Fibroblast of pulmonary artery (primary cell): ENCODE data around the gene PSMA3.
"Not testable (repeated sequence)": the region's sequence is repeated elsewhere in the genome, so short reads cannot be mapped to it uniquely, and the experiment has no call there.

Experiments used
- DNase-seq: peaks from one replicate; pipeline ENCODE4 v3.0.0-alpha.2; 2010; ENCODE audit warnings: low read depth
- H3K4me3 ChIP-seq: replicated peaks from 2 replicates; pipeline ENCODE4 v1.5.1; 2011; ENCODE audit warnings: low read depth, mild to moderate bottlenecking, control low read depth, low read length, moderate library complexity
- TF ChIP-seq, protein P1 (sequence below): IDR thresholded peaks from 2 replicates; pipeline ENCODE4 v1.5.1; 2011; ENCODE audit warnings: mild to moderate bottlenecking, control low read depth, low read length, inconsistent platforms; ENCODE audit errors: missing control alignments

The PSMA3 gene

DNA sequence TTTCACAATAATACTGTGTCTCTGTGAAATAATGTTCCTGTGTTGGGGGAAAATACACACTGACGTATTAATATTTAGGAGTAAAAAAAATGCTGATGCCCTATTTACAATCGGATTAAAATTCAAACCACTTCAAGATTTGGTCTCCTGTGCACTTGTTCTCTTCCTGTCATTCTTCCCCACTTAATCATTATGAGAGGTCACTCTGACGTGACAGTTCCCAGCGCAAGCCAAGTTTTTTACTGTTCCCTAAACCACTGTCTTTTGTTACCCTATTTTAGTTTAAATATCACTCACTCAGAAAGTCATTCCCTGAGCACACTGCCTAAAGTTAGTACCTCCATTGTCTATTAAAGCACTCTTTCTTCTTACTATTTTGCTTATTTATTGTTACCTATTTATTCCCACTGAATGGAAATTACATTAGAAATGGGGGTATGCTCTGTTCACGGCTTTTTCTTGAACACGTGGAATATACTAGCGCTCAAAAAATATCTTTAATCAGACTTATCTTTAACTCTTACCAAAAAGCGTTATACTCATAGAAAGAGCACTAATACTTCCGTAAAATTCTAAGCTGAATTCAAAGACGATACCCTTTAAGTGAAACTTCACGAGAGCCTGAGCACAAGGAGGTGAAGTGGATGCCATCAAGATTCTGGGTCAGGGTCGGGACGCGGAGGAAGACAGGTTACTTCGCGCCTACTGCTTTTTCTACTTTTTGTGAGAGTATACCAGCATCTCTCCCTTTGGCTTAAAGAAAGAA, 670 bp upstream of the PSMA3 start:
- TF ChIP-seq, protein P1, sequence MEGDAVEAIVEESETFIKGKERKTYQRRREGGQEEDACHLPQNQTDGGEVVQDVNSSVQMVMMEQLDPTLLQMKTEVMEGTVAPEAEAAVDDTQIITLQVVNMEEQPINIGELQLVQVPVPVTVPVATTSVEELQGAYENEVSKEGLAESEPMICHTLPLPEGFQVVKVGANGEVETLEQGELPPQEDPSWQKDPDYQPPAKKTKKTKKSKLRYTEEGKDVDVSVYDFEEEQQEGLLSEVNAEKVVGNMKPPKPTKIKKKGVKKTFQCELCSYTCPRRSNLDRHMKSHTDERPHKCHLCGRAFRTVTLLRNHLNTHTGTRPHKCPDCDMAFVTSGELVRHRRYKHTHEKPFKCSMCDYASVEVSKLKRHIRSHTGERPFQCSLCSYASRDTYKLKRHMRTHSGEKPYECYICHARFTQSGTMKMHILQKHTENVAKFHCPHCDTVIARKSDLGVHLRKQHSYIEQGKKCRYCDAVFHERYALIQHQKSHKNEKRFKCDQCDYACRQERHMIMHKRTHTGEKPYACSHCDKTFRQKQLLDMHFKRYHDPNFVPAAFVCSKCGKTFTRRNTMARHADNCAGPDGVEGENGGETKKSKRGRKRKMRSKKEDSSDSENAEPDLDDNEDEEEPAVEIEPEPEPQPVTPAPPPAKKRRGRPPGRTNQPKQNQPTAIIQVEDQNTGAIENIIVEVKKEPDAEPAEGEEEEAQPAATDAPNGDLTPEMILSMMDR, result no peak
- DNase-seq, result peak; percentile 14
- peak overlapping the region; percentile 87 for H3K4me3 ChIP-seq

DNA sequence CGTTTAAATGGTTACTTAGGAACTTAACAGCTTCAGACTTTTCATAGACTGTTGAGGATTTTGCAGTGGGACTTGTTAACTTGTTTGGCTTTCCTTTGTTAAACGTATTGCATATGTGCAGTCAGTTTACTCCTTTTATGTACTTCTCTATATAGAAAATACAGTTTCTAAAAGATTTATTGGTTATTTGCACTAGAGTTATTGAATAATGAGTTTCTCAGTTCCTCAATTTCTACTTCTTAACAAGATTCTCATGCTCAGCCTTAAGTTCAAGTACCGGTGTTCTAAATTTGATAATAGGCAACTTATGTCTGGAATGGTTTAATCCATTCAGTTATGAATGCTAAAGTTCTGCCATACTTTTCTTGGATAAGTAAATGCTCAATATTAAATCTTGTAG, 919 bp downstream of the PSMA3 start:
- no peak for DNase-seq
- TF ChIP-seq, protein P1, result no peak
- peak overlapping the region; percentile 87 for H3K4me3 ChIP-seq

DNA sequence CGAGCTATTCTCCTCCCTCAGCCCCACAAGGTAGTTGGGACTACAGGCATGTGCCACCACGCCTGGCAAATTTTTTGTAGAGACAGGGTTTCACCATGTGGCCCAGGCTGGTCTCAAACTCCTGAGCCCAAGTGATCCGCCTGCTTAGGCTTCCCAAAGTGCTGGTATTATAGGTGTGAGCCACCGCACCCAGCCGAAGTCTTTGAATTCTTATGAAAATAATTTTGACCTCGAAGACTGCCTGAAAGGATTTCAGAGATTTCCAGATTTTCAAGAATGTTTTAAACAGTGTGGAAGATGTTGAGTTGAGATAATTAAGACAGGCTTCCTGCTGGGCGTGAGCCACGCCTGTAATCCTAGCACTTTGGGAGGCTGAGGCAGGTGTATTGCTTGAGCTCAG, 5.0 kb downstream of the PSMA3 start:
- DNase-seq, result no peak
- TF ChIP-seq, protein P1, result no peak
- H3K4me3 ChIP-seq, result no peak overlapping the region

DNA sequence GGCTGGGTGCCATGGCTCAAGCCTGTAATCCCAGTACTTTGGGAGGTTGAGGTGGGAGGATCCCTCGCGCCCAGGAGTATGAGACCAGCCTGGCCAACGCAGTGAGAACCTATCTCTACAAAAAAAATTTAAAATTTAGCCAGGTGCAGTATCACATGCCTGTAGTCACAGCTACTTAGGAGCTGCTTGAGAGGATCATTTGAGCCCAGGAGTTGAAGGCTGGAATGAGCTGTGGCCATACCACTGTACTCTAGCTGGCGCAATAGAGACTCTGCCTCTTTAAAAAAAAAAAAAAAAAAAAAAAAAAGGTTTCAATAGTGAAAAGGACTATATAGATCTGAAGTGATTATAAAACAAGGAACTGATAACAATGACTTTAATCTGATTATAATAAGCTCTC, 13.5 kb downstream of the PSMA3 start:
- TF ChIP-seq, protein P1, result no peak
- no peak for DNase-seq
- H3K4me3 ChIP-seq, result no peak overlapping the region

DNA sequence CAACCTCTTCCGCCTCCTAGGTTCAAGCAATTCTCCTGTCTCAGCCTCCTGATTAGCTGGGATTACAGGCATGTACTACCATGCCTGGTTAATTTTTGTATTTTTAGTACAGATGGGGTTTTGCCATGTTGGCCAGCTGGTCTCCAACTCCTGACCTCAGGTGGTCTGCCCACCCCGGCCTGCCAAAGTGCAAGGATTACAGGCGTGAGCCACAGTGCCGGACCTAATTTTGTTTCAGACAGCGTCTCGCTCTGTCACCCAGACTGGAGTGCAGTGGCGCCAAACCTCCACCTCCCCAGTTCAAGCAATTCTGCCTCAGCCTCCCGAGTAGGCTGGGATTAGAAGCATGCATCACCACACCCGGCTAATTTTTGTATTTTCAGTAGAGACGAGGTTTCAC, 17.4 kb downstream of the PSMA3 start:
- not testable (repeated sequence) for H3K4me3 ChIP-seq, DNase-seq

DNA sequence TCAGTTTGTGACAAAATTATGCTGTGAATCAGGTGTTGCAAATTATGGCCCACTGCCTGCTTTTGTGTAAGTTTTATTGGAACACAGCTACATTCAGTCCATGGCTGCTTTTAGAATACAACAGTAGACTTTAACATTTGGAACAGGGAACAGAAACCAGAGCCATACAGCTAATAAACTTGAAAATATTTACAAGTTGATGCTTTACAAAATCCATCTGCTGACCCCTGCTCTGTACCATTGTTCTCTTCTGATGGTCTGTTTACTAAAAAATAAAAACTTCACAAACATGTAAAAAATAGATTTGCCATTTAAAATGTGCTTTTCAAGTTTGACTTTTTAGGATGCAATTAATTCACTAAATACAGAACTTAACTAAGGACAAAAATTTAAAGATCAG, 20.8 kb downstream of the PSMA3 start:
- DNase-seq, result no peak
- TF ChIP-seq, protein P1, result no peak
- H3K4me3 ChIP-seq, result no peak overlapping the region

DNA sequence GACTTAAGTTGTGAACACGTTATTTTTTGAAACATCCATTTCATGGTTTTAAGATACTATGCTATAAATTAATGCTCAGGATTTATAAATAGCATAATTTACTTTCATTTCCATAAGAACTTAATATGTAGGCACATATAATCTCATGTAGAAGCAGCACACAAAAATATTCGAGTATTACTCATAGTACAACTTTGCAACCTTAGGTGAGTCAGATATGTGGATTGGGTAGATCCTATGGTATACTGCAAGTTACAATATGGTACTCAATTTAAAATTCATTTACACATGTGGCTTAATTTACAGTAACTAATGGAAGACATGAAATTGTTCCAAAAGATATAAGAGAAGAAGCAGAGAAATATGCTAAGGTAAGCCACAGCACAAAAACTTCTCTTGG, 26.0 kb downstream of the PSMA3 start:
- DNase-seq, result no peak
- TF ChIP-seq, protein P1, result no peak
- no peak overlapping the region for H3K4me3 ChIP-seq
